Prostate gland (tissue), 2 donors: ENCODE measurements around the gene ABCC6. TPM values are rescaled to one million over a fixed set of nuclear protein-coding genes. Genes with fewer than 3 reads are reported as not detected.

Source experiments
- DNase-seq: peaks from one replicate; pipeline ENCODE4 v3.0.0-alpha.2; 2019; ENCODE audit warnings: low spot score
- H3K27ac ChIP-seq, 2 donors: fragments of 200-600 bp; sonication (generic); 2 replicates each; pipeline ENCODE4 v1.5.1; 2017 to 2019
- H3K27me3 ChIP-seq: fragments of 200-600 bp; sonication (generic); replicated peaks from 2 replicates; pipeline ENCODE4 v1.5.1; 2019; ENCODE audit not compliant: insufficient read depth
- H3K36me3 ChIP-seq, 2 donors: fragments of 200-600 bp; sonication (generic); 1 replicate in 1 of 2; 2 replicates in 1 of 2; pipeline versions ENCODE4 v1.5.1 to v1.8.1; 2017 to 2019
- H3K4me1 ChIP-seq: fragments of 200-600 bp; sonication (generic); replicated peaks from 2 replicates; pipeline ENCODE4 v1.5.1; 2019
- H3K4me3 ChIP-seq, 2 donors: fragments of 200-600 bp; sonication (generic); 2 replicates each; pipeline ENCODE4 v1.5.1; 2017 to 2019
- H3K9me3 ChIP-seq: fragments of 200-600 bp; sonication (generic); 2 replicates; pipeline ENCODE4 v1.5.1; 2017
- CTCF ChIP-seq, 4 experiments: fragments of 200-600 bp in 2 of 4; fragments of 450-650 bp in 2 of 4; sonication (generic) in 2 of 4; IDR thresholded peaks; 1 replicate in 3 of 4; 2 replicates in 1 of 4; pipeline ENCODE4 v1.5.1; 2016 to 2019; ENCODE audit warnings: antibody characterized with exemption in 4 of 4, mild to moderate bottlenecking in 2 of 4, moderate library complexity in 2 of 4
- POLR2A ChIP-seq: fragments of 450-650 bp; IDR thresholded peaks from one replicate; pipeline ENCODE4 v1.6.1; 2016; ENCODE audit warnings: antibody characterized with exemption, mild to moderate bottlenecking
- POLR2AphosphoS5 ChIP-seq: sonication (generic); formaldehyde crosslinking; IDR thresholded peaks from one replicate; pipeline ENCODE4 v1.6.1; 2017; ENCODE audit warnings: antibody characterized with exemption
- WGBS: methylation state at CpG from one replicate; pipeline ENCODE4 v1.1.5; 2018; 5-methylcytosine and 5-hydroxymethylcytosine counted together
- intact Hi-C: fragments of 100-400 bp; cut with DNase I; formaldehyde crosslinking; loops from one replicate; pipeline ENCODE4 v1.14.2; 2022
- total RNA-seq, 2 donors: library from RNA; depleted of rRNA; stranded (reverse); fragments of >200 nt; gene quantifications; one replicate each; pipeline ENCODE4 v1.1.0, GENCODE V29; 2016

Gene ABCC6
- total RNA-seq, 2 donors from 2014 or later = 4.5 to 15.2 TPM

GRCh38 chr16:16166949-16167348, 56.3 kb downstream of the ABCC6 start:
- DNase-seq = no peak
- Histone ChIP-seq H3K27me3 (no peaks in the 10 kb centered on the region), H3K4me1 (no peaks in the 10 kb centered on the region), H3K9me3 (no peaks in the 10 kb centered on the region), H3K36me3 (no peaks in the 10 kb centered on the region), H3K27ac (no peak overlapping the region), H3K4me3 (no peak overlapping the region)
- intact Hi-C loops = no loop called here
- TF ChIP-seq POLR2AphosphoS5 (no peak), POLR2A (no peak), CTCF (IDR thresholded peaks at IDR 0.05) (no peak)
- 39% methylated on average over 2 of the region's 2 CpGs for WGBS

- DNase-seq = no peak
- 98% methylated on average over 7 of the region's 7 CpGs for WGBS
Measured at GRCh38 chr16:16166085-16166484, 57.2 kb downstream of the ABCC6 start.

GRCh38 chr16:16164243-16164642, 59.1 kb downstream of the ABCC6 start:
- no peak overlapping the region for H3K27ac ChIP-seq
- TF ChIP-seq CTCF (IDR thresholded peaks at IDR 0.05) = no peak
- no peak for TF ChIP-seq POLR2A
- no peak for TF ChIP-seq POLR2AphosphoS5
- H3K4me3 ChIP-seq = no peak overlapping the region
- intact Hi-C loops = no loop called here
- no peaks in the 10 kb centered on the region for H3K4me1 ChIP-seq
- no peaks in the 10 kb centered on the region for H3K36me3 ChIP-seq
- no peak for DNase-seq
- 91% methylated on average over 3 of the region's 3 CpGs for WGBS
- no peaks in the 10 kb centered on the region for H3K27me3 ChIP-seq
- H3K9me3 ChIP-seq = no peaks in the 10 kb centered on the region

More at GRCh38 chr16:16166085-16166484, 57.2 kb downstream of the ABCC6 start:
- no peaks in the 10 kb centered on the region for H3K27me3 ChIP-seq
- H3K4me3 ChIP-seq = no peak overlapping the region
- H3K27ac ChIP-seq = no peak overlapping the region
- H3K9me3 ChIP-seq = no peaks in the 10 kb centered on the region
- H3K4me1 ChIP-seq = no peaks in the 10 kb centered on the region
- no peak for TF ChIP-seq POLR2A
- no peak for TF ChIP-seq POLR2AphosphoS5
- TF ChIP-seq CTCF (IDR thresholded peaks at IDR 0.05) = no peak
- no peaks in the 10 kb centered on the region for H3K36me3 ChIP-seq
- intact Hi-C loops = no loop called here

GRCh38 chr16:16163571-16163970, 59.7 kb downstream of the ABCC6 start:
- Histone ChIP-seq H3K27ac (no peak overlapping the region), H3K4me1 (no peaks in the 10 kb centered on the region), H3K36me3 (no peaks in the 10 kb centered on the region), H3K9me3 (no peaks in the 10 kb centered on the region), H3K27me3 (no peaks in the 10 kb centered on the region), H3K4me3 (no peak overlapping the region)
- intact Hi-C loops = no loop called here
- TF ChIP-seq POLR2A = no peak
- TF ChIP-seq CTCF (IDR thresholded peaks at IDR 0.05) = no peak
- DNase-seq = no peak
- WGBS = 74% methylated on average over 5 of the region's 5 CpGs

- TF ChIP-seq POLR2A = no peak
- no peak for TF ChIP-seq POLR2AphosphoS5
- no peak for TF ChIP-seq CTCF (IDR thresholded peaks at IDR 0.05)
- 94% methylated on average over 4 of the region's 4 CpGs for WGBS
- H3K4me3 ChIP-seq = no peak overlapping the region
- H3K9me3 ChIP-seq = no peaks in the 10 kb centered on the region
- H3K4me1 ChIP-seq = no peaks in the 10 kb centered on the region
- DNase-seq = no peak
- no peaks in the 10 kb centered on the region for H3K36me3 ChIP-seq
- intact Hi-C loops = no loop called here
- H3K27me3 ChIP-seq = no peaks in the 10 kb centered on the region
- no peak overlapping the region for H3K27ac ChIP-seq
Measured at GRCh38 chr16:16163109-16163508, 60.2 kb downstream of the ABCC6 start.
